DOHH2 (cell line): ENCODE data around the gene OR51E2.

ENCODE experiments used
- H3F3A ChIP-seq: fragments of 200-600 bp; sonication (generic), shearing (Covaris generic); 2 replicates; pipeline ENCODE4 v1.6.0; 2016; ENCODE audit warnings: antibody characterized with exemption, mild to moderate bottlenecking; ENCODE audit not compliant: control insufficient read depth, insufficient read depth
- H3K27ac ChIP-seq: fragments of 200-600 bp; sonication (generic); 2 replicates; pipeline ENCODE4 v1.5.1; 2014; ENCODE audit warnings: low read depth, mild to moderate bottlenecking, low read length, moderate library complexity
- H3K27me3 ChIP-seq: fragments of 200-600 bp; sonication (generic); 2 replicates; pipeline ENCODE4 v1.6.1; 2014; ENCODE audit warnings: mild to moderate bottlenecking, low read length, mixed read lengths; ENCODE audit not compliant: control insufficient read depth
- H3K36me3 ChIP-seq: fragments of 200-600 bp; sonication (generic); 2 replicates; pipeline ENCODE4 v1.6.1; 2014; ENCODE audit warnings: mild to moderate bottlenecking, low read length, moderate library complexity, mixed read lengths; ENCODE audit not compliant: control insufficient read depth
- H3K4me1 ChIP-seq: fragments of 200-600 bp; sonication (generic); 2 replicates; pipeline ENCODE4 v1.6.1; 2014; ENCODE audit warnings: mild to moderate bottlenecking, low read length, mixed read lengths; ENCODE audit not compliant: control insufficient read depth
- H3K4me2 ChIP-seq: fragments of 200-600 bp; sonication (generic); 2 replicates; pipeline ENCODE4 v1.6.0; 2014; ENCODE audit warnings: mild to moderate bottlenecking, low read length, moderate library complexity
- H3K4me3 ChIP-seq: fragments of 200-600 bp; sonication (generic); 2 replicates; pipeline ENCODE4 v1.5.1; 2014; ENCODE audit warnings: mild to moderate bottlenecking, low read length, mixed read lengths
- H3K79me2 ChIP-seq: fragments of 200-600 bp; sonication (generic); 2 replicates; pipeline ENCODE4 v1.6.1; 2014; ENCODE audit warnings: mild to moderate bottlenecking, low read length, mixed read lengths; ENCODE audit not compliant: control insufficient read depth
- H3K9me2 ChIP-seq: fragments of 200-600 bp; sonication (generic); replicated peaks from 2 replicates; pipeline ENCODE4 v1.6.1; 2014; ENCODE audit warnings: mild to moderate bottlenecking, low read length, mixed read lengths; ENCODE audit not compliant: control insufficient read depth
- H3K9me3 ChIP-seq: fragments of 200-600 bp; sonication (generic); 2 replicates; pipeline ENCODE4 v1.6.1; 2014; ENCODE audit warnings: antibody characterized with exemption, low read length, mixed read lengths; ENCODE audit not compliant: control insufficient read depth, insufficient read depth
- H4K20me1 ChIP-seq: fragments of 200-600 bp; sonication (generic); 2 replicates; pipeline ENCODE4 v1.6.0; 2014; ENCODE audit warnings: low read depth, mild to moderate bottlenecking, antibody characterized with exemption, low read length, moderate library complexity; ENCODE audit not compliant: control insufficient read depth, insufficient read depth
- CTCF ChIP-seq: fragments of 200-600 bp; sonication (generic); IDR thresholded peaks from one replicate; pipeline ENCODE4 v1.5.1; 2014; ENCODE audit warnings: antibody characterized with exemption, mild to moderate bottlenecking, low read depth, low read length; ENCODE audit not compliant: poor library complexity, severe bottlenecking
- EZH2phosphoT487 ChIP-seq: fragments of 200-600 bp; sonication (generic); IDR thresholded peaks from 2 replicates; pipeline ENCODE4 v1.6.1; 2017; ENCODE audit warnings: borderline replicate concordance, mild to moderate bottlenecking, antibody characterized with exemption, low read length, moderate library complexity, mixed read lengths

Gene OR51E2

GRCh38 chr11:4637662-4638047 is 60.0 kb downstream of the OR51E2 start:
- Histone ChIP-seq H3K27ac (no peak overlapping the region), H3K9me3 (no peaks in the 10 kb centered on the region), H3F3A (no peaks in the 10 kb centered on the region), H3K4me1 (no peaks in the 10 kb centered on the region), H3K36me3 (no peaks in the 10 kb centered on the region), H3K4me3 (no peak overlapping the region), H3K4me2 (no peak overlapping the region), H3K9me2 (no peaks in the 10 kb centered on the region), H4K20me1 (no peaks in the 10 kb centered on the region), H3K27me3 (peaks cover 3% of the 10 kb centered on the region; the same call in 1 of the 2 replicates), H3K79me2 (no peaks in the 10 kb centered on the region)
- TF ChIP-seq CTCF (no peak), EZH2phosphoT487 (no peak)

GRCh38 chr11:4636962-4637661 is 60.5 kb downstream of the OR51E2 start, which contains the start of gene OR51D1:
OR51D1 (plus strand) TSS chr11:4637477; CDS start chr11:4639791, 2,314 bp downstream.
- H3K4me2 ChIP-seq, result no peak within 1 kb of the TSS
- no peaks in the 10 kb centered on the region for H3K9me2 ChIP-seq
- TF ChIP-seq CTCF, result peak; percentile 87
- TF ChIP-seq EZH2phosphoT487, result no peak

GRCh38 chr11:4636136-4636535 is 61.5 kb downstream of the OR51E2 start:
- TF ChIP-seq CTCF, result no peak
- TF ChIP-seq EZH2phosphoT487, result no peak

More at GRCh38 chr11:4636962-4637661, 60.5 kb downstream of the OR51E2 start, which contains the start of gene OR51D1:
- H3F3A ChIP-seq, result no peaks in the 10 kb centered on the region
- no peaks in the 10 kb centered on the region for H3K79me2 ChIP-seq
- no peaks in the 10 kb centered on the region for H4K20me1 ChIP-seq
- no peak within 1 kb of the TSS for H3K27ac ChIP-seq
- H3K4me3 ChIP-seq, result no peak within 1 kb of the TSS
- no peaks in the 10 kb centered on the region for H3K9me3 ChIP-seq
- H3K36me3 ChIP-seq, result no peaks in the 10 kb centered on the region
- H3K4me1 ChIP-seq, result no peaks in the 10 kb centered on the region
- peaks cover 3% of the 10 kb centered on the region; the same call in 1 of the 2 replicates for H3K27me3 ChIP-seq

More at GRCh38 chr11:4636136-4636535, 61.5 kb downstream of the OR51E2 start:
- H3K4me2 ChIP-seq, result no peak overlapping the region
- peaks cover 3% of the 10 kb centered on the region; the same call in 1 of the 2 replicates for H3K27me3 ChIP-seq
- H3K27ac ChIP-seq, result no peak overlapping the region
- no peaks in the 10 kb centered on the region for H3K9me3 ChIP-seq
- H3K4me1 ChIP-seq, result no peaks in the 10 kb centered on the region
- H3F3A ChIP-seq, result no peaks in the 10 kb centered on the region
- H3K9me2 ChIP-seq, result no peaks in the 10 kb centered on the region
- H3K79me2 ChIP-seq, result no peaks in the 10 kb centered on the region
- no peak overlapping the region for H3K4me3 ChIP-seq
- no peaks in the 10 kb centered on the region for H3K36me3 ChIP-seq
- H4K20me1 ChIP-seq, result no peaks in the 10 kb centered on the region
